Adrenal gland (tissue), 12 donors: Measurements from ENCODE around the gene GFOD2. TPM values are rescaled to one million over a fixed set of nuclear protein-coding genes. Genes with fewer than 3 reads are reported as not detected.

Source experiments
- DNase-seq, 7 donors: peaks; one replicate each; pipeline ENCODE4 v3.0.0-alpha.2; 2019 to 2020
- H3K27ac ChIP-seq, 5 donors: fragments of 200-600 bp; sonication (generic) in 4 of 5; 1 replicate in 3 of 5; 2 replicates in 2 of 5; pipeline versions ENCODE4 v1.5.1 to v1.8.0; 2016 to 2020; ENCODE audit warnings: mild to moderate bottlenecking in 1 of 5
- H3K27me3 ChIP-seq: fragments of 200-600 bp; 2 replicates; pipeline ENCODE4 v1.8.0; 2021
- H3K36me3 ChIP-seq, 2 donors: fragments of 200-600 bp; replicated peaks in 1 of 2; 1 replicate in 1 of 2; 2 replicates in 1 of 2; pipeline versions ENCODE4 v1.5.1 to v1.8.0; 2018 to 2022
- H3K4me1 ChIP-seq, 2 donors: fragments of 200-600 bp; replicated peaks in 1 of 2; 1 replicate in 1 of 2; 2 replicates in 1 of 2; pipeline versions ENCODE4 v1.5.1 to v1.8.0; 2018 to 2021
- H3K4me3 ChIP-seq, 4 donors: fragments of 200-600 bp; sonication (generic) in 3 of 4; one replicate each; pipeline ENCODE4 v1.5.1; 2016 to 2018
- H3K9me3 ChIP-seq, 3 donors: fragments of 200-600 bp; sonication (generic) in 1 of 3; replicated peaks in 1 of 3; 1 replicate in 2 of 3; 2 replicates in 1 of 3; pipeline versions ENCODE4 v1.5.1 to v1.8.0; 2016 to 2021
- CTCF ChIP-seq, 6 experiments: fragments of 450-650 bp in 4 of 6; fragments of 200-600 bp in 2 of 6; sonication (generic) in 1 of 6; IDR thresholded peaks; 1 replicate in 5 of 6; 2 replicates in 1 of 6; pipeline versions ENCODE4 v1.5.1 to v1.8.0; 2016 to 2021; ENCODE audit warnings: antibody characterized with exemption in 6 of 6, mild to moderate bottlenecking in 2 of 6, moderate library complexity in 1 of 6
- POLR2A ChIP-seq, 2 donors: fragments of 450-650 bp; IDR thresholded peaks; one replicate each; pipeline ENCODE4 v1.6.1; 2017; ENCODE audit warnings: antibody characterized with exemption in 2 of 2, mild to moderate bottlenecking in 2 of 2, moderate library complexity in 1 of 2
- WGBS, 4 donors: extraction: QIAGEN DNeasy Blood & Tissue Kit in 2 of 4; methylation state at CpG; one replicate each; pipeline versions ENCODE4 v1.1.5 to v1.1.7; 2013 to 2017; 5-methylcytosine and 5-hydroxymethylcytosine counted together
- intact Hi-C, 2 donors: fragments of 100-400 bp; cut with DNase I; formaldehyde crosslinking; loops; one replicate each; pipeline versions ENCODE4 v1.14.1 to v1.15.0; 2022 to 2023
- polyA plus RNA-seq, 3 donors: library from polyadenylated mRNA; stranded (reverse); fragments of 200-250 nt in 2 of 3; fragments of 350-450 nt in 1 of 3; fragmentation: Illumina TruSeq in 1 of 3; extraction: RNeasy Lipid Tissue Mini Kit (QIAGEN cat#74804) in 1 of 3; gene quantifications; one replicate each; pipeline ENCODE4 v1.2.3, GENCODE V29; 2013 to 2014
- total RNA-seq, 9 donors: library from RNA; depleted of rRNA in 4 of 9; stranded (reverse); fragments of >200 nt in 4 of 9; fragments of 120-200 nt in 1 of 9; fragmentation: NEBNext Ultra II Directional in 1 of 9; extraction: Animal tissue kit (Norgen Biotek cat#: 25700) in 1 of 9; gene quantifications; one replicate each; pipeline versions ENCODE4 v1.1.0 to v1.2.4, GENCODE V29; 2013 to 2023
- donor health status: healthy with polysubstance abuse.
- donor health status: Bipolar disorder and iron deficiency.
- donor health status: DM: yes; HTN: yes; CAD: no.
- donor health status: DM: no; HTN: no; CAD: no.
- donor health status: DM: no; HTN: no; CAD: no.
- donor health status: DM: yes; HTN: yes; CAD: no.

GFOD2 gene
- total and polyA plus RNA-seq, 12 donors, result 14.2 to 43.5 (median 16.7) TPM

GRCh38 chr16:67644038-67644437 is 75.1 kb downstream of the GFOD2 start:
- Histone ChIP-seq H3K4me3 (no peak overlapping the region), H3K36me3 (peaks cover 0 to 5% of the 10 kb centered on the region in 2 donors), H3K27ac (no peak overlapping the region), H3K9me3 (no peaks in the 10 kb centered on the region), H3K27me3 (peaks cover 26% of the 10 kb centered on the region), H3K4me1 (peaks cover 0 to 17% of the 10 kb centered on the region in 2 donors)
- TF ChIP-seq CTCF (IDR thresholded peaks at IDR 0.05) (no peak), POLR2A (IDR thresholded peaks at IDR 0.05) (no peak)
- DNase-seq, result no peak
- intact Hi-C loops, result no loop called here
- WGBS, 4 donors, result 80 to 85% (median 84%) methylated on average over 9 of the region's 9 CpGs

- peaks cover 0 to 24% of the 10 kb centered on the region in 2 donors for H3K36me3 ChIP-seq
- H3K4me3 ChIP-seq, result no peak overlapping the region
- TF ChIP-seq POLR2A (IDR thresholded peaks at IDR 0.05), result peak in 1 of 2 donors; percentile 6
- TF ChIP-seq CTCF (IDR thresholded peaks at IDR 0.05), result no peak
- WGBS, 4 donors, result 27 to 46% (median 43%) methylated on average over 4 to 10 of the region's 10 CpGs
- peaks cover 17% of the 10 kb centered on the region for H3K27me3 ChIP-seq
- peaks cover 0 to 17% of the 10 kb centered on the region in 2 donors for H3K4me1 ChIP-seq
- intact Hi-C loops, result no loop called here
- DNase-seq, result peak; percentile 64 to 90 (median 88)
- H3K27ac ChIP-seq, result peak overlapping the region in 1 of 5 donors; percentile 10
- H3K9me3 ChIP-seq, result no peaks in the 10 kb centered on the region
Observed at GRCh38 chr16:67641779-67642708, 77.1 kb downstream of the GFOD2 start.

- peaks cover 0 to 63% of the 10 kb centered on the region in 2 donors for H3K36me3 ChIP-seq
- WGBS, 4 donors, result 89 to 94% (median 92%) methylated on average over 12 of the region's 12 CpGs
- intact Hi-C loops, result no loop called here
Observed at GRCh38 chr16:67637625-67638024, 81.5 kb downstream of the GFOD2 start.

More at GRCh38 chr16:67637625-67638024, 81.5 kb downstream of the GFOD2 start:
- Histone ChIP-seq H3K27ac (no peak overlapping the region), H3K4me1 (peaks cover 0 to 7% of the 10 kb centered on the region in 2 donors), H3K9me3 (no peaks in the 10 kb centered on the region), H3K27me3 (no peaks in the 10 kb centered on the region), H3K4me3 (no peak overlapping the region)
- TF ChIP-seq POLR2A (IDR thresholded peaks at IDR 0.05) (no peak), CTCF (IDR thresholded peaks at IDR 0.05) (no peak)
- no peak for DNase-seq
